GM12875 (cell line): ENCODE data around the gene SLC22A13.

Experiments used
- H3K4me3 ChIP-seq: one replicate; pipeline ENCODE4 v1.5.1; 2011; ENCODE audit warnings: low read depth, low read length, control low read depth
- CTCF ChIP-seq: IDR thresholded peaks from 2 replicates; pipeline ENCODE4 v1.5.1; 2011; ENCODE audit warnings: low read depth, mild to moderate bottlenecking, control low read depth, inconsistent platforms, low read length, moderate library complexity, borderline replicate concordance; ENCODE audit not compliant: insufficient read depth

Gene SLC22A13

GRCh38 chr3:38264353-38264771, 1.2 kb upstream of the SLC22A13 start:
- H3K4me3 ChIP-seq = no peak overlapping the region
- no peak for TF ChIP-seq CTCF

- H3K4me3 ChIP-seq = no peak overlapping the region
- no peak for TF ChIP-seq CTCF
These were observed 833 bp upstream of the SLC22A13 start for GRCh38 chr3:38264779-38265178.

- H3K4me3 ChIP-seq = no peak overlapping the region
These were observed 1.2 kb downstream of the SLC22A13 start for GRCh38 chr3:38266810-38267209.

GRCh38 chr3:38267662-38268061, 2.0 kb downstream of the SLC22A13 start:
- no peak for TF ChIP-seq CTCF
- no peak overlapping the region for H3K4me3 ChIP-seq

More at GRCh38 chr3:38266810-38267209, 1.2 kb downstream of the SLC22A13 start:
- no peak for TF ChIP-seq CTCF

- TF ChIP-seq CTCF = no peak
- H3K4me3 ChIP-seq = no peak overlapping the region
These were observed 2.5 kb downstream of the SLC22A13 start for GRCh38 chr3:38268087-38268486.

- TF ChIP-seq CTCF = no peak
- no peak overlapping the region for H3K4me3 ChIP-seq
These were observed 2.9 kb downstream of the SLC22A13 start for GRCh38 chr3:38268522-38268921.

GRCh38 chr3:38270606-38271005, 5.0 kb downstream of the SLC22A13 start:
- no peak for TF ChIP-seq CTCF

More at GRCh38 chr3:38270606-38271005, 5.0 kb downstream of the SLC22A13 start:
- H3K4me3 ChIP-seq = no peak overlapping the region
